ENCODE data around the gene MITF. TPM values are rescaled to one million over a fixed set of nuclear protein-coding genes. Genes with fewer than 3 reads are reported as not detected.

MITF gene
- total RNA-seq, 2 experiments from 2014 or later = not detected

DNA sequence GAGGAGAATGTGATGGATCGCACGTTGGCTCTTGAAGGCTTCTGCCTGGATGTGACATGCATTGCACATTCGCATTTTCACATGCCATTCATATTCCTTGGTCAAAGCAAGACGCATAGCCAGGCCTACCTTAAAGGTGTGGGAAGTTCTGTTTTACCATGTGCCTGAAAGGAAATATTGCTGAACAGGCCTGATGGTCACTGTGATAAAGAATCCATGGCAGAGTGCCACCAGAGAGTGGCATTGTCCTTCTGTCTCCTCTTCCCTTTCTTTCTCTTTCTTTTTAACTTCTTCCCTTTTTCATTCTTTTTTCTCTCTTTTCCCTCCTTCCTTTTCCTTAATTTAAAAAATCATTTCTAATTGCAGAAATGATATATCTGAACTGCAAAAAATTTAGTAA lies 15.9 kb upstream of the MITF start:
- no TSS peak for BruUV-seq (replicated peaks)
- H4K20me1 ChIP-seq (ENCODE audit: insufficient read depth, low read length) = no peaks in the 10 kb centered on the region
- intact Hi-C loops (cut with micrococcal nuclease; ENCODE audit: unreplicated experiment) = no loop called here
- no peaks in the 10 kb centered on the region for H3K36me3 ChIP-seq (ENCODE audit: insufficient read depth, low read length)
- H3K79me2 ChIP-seq (ENCODE audit: insufficient read depth, low read depth, low read length) = no peaks in the 10 kb centered on the region
- no peak for DNase-seq (ENCODE audit: low spot score)
- H3K4me2 ChIP-seq (ENCODE audit: low read length) = no peak overlapping the region
- ChIA-PET POLR2A (no interaction called here), CTCF (ENCODE audit: unreplicated experiment) (no interaction called here)
- no peak for TF ChIP-seq EZH2phosphoT487 (IDR thresholded peaks at IDR 0.05; ENCODE audit: borderline replicate concordance, low read depth, low read length)
- TF ChIP-seq, protein P1, sequence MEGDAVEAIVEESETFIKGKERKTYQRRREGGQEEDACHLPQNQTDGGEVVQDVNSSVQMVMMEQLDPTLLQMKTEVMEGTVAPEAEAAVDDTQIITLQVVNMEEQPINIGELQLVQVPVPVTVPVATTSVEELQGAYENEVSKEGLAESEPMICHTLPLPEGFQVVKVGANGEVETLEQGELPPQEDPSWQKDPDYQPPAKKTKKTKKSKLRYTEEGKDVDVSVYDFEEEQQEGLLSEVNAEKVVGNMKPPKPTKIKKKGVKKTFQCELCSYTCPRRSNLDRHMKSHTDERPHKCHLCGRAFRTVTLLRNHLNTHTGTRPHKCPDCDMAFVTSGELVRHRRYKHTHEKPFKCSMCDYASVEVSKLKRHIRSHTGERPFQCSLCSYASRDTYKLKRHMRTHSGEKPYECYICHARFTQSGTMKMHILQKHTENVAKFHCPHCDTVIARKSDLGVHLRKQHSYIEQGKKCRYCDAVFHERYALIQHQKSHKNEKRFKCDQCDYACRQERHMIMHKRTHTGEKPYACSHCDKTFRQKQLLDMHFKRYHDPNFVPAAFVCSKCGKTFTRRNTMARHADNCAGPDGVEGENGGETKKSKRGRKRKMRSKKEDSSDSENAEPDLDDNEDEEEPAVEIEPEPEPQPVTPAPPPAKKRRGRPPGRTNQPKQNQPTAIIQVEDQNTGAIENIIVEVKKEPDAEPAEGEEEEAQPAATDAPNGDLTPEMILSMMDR (conservative IDR thresholded peaks at IDR 0.05; ENCODE audit: low read length) = no peak
- no peaks in the 10 kb centered on the region for H3K4me1 ChIP-seq (ENCODE audit: insufficient read depth, low read length, poor library complexity, severe bottlenecking)
- no peak overlapping the region for H3K27ac ChIP-seq (ENCODE audit: low read depth, low read length, poor library complexity, severe bottlenecking)
- H2AFZ ChIP-seq (ENCODE audit: low read length) = no peak overlapping the region
- no peak overlapping the region for H3K4me3 ChIP-seq (ENCODE audit: low read depth, low read length, poor library complexity, severe bottlenecking)
- no peaks in the 10 kb centered on the region for H3K9me2 ChIP-seq (ENCODE audit: insufficient read depth, low read length)
- no peaks in the 10 kb centered on the region for H3K9me3 ChIP-seq (ENCODE audit: low read length)

DNA sequence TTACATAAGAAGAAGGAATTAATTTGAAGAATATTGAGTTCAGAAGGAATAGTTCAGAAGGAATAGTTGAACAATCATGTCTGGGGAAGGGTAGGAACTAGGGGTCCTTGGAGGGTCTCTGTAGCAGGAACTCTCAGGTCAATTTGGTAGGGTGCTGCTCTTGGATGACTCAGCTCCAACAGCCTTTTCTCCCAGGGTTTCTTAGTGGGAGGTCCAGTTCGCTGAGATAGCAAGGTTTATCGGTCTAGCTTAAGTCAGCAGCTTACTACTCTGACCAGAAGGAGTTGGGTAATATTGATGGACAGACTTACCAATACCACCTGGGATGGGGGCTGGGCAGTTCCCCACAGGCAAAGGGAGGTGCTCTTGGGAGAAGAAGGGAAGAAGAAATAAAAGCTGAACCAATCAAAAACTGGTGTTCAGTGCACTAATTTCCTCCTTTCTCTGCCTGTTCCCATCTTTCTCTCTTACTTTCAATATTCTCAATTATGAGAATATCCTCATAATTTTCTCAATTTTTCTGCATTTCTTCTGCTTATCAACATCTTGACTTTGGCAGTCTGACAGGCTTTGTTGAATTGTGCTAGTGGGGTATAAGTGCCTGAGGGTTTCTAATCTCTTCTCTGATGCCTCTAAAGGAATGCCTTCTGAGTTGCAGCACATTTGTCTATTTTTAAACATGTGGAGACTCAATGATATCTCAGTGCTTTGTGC lies 14.4 kb upstream of the MITF start:
- no peaks in the 10 kb centered on the region for H3K36me3 ChIP-seq (ENCODE audit: insufficient read depth, low read length)
- H3K27ac ChIP-seq (ENCODE audit: low read depth, low read length, poor library complexity, severe bottlenecking) = no peak overlapping the region
- BruUV-seq (replicated peaks) = no TSS peak
- H3K4me2 ChIP-seq (ENCODE audit: low read length) = no peak overlapping the region
- no peak for DNase-seq (ENCODE audit: low spot score)
- H3K79me2 ChIP-seq (ENCODE audit: insufficient read depth, low read depth, low read length) = no peaks in the 10 kb centered on the region
- H3K9me3 ChIP-seq (ENCODE audit: low read length) = no peaks in the 10 kb centered on the region
- no peaks in the 10 kb centered on the region for H4K20me1 ChIP-seq (ENCODE audit: insufficient read depth, low read length)
- ChIA-PET CTCF (ENCODE audit: unreplicated experiment) (no interaction called here), POLR2A (no interaction called here)
- TF ChIP-seq, protein P1 (conservative IDR thresholded peaks at IDR 0.05; ENCODE audit: low read length) = no peak
- TF ChIP-seq EZH2phosphoT487 (IDR thresholded peaks at IDR 0.05; ENCODE audit: borderline replicate concordance, low read depth, low read length) = no peak
- no peaks in the 10 kb centered on the region for H3K9me2 ChIP-seq (ENCODE audit: insufficient read depth, low read length)
- intact Hi-C loops (cut with micrococcal nuclease; ENCODE audit: unreplicated experiment) = no loop called here
- no peaks in the 10 kb centered on the region for H3K4me1 ChIP-seq (ENCODE audit: insufficient read depth, low read length, poor library complexity, severe bottlenecking)
- H3K4me3 ChIP-seq (ENCODE audit: low read depth, low read length, poor library complexity, severe bottlenecking) = no peak overlapping the region
- H2AFZ ChIP-seq (ENCODE audit: low read length) = no peak overlapping the region

DNA sequence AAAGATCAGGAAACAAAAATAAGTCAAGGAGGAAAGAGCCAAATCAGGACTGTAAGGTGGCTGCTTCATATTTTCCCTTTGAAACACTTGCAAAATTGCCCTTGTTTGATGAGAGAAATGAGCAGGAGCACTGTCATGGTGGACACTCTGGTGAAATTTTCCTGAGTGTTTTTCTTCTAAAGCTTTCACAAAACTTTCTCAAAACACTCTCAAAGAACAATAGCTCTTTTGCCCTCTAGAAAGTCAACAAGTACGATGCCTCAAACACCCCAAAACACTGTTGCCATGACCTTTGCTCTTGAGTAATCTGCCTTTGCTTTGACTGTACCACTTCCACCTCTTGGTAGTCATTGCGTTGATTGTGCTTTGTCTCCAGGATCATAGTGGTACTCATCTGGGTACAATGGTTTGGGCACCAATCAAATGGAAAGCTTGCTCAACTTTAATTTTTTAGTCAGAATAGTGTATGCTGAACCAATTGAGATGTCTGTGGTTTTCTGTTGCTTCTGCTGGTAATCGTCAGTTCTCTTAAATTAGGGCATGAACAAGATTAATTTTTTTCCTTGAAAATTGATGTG lies 13.2 kb upstream of the MITF start:
- Histone ChIP-seq H2AFZ (ENCODE audit: low read length) (no peak overlapping the region), H3K9me3 (ENCODE audit: low read length) (no peaks in the 10 kb centered on the region), H3K4me3 (ENCODE audit: low read depth, low read length, poor library complexity, severe bottlenecking) (no peak overlapping the region), H3K4me2 (ENCODE audit: low read length) (no peak overlapping the region), H3K36me3 (ENCODE audit: insufficient read depth, low read length) (no peaks in the 10 kb centered on the region), H3K4me1 (ENCODE audit: insufficient read depth, low read length, poor library complexity, severe bottlenecking) (no peaks in the 10 kb centered on the region), H3K9me2 (ENCODE audit: insufficient read depth, low read length) (no peaks in the 10 kb centered on the region), H4K20me1 (ENCODE audit: insufficient read depth, low read length) (no peaks in the 10 kb centered on the region), H3K79me2 (ENCODE audit: insufficient read depth, low read depth, low read length) (no peaks in the 10 kb centered on the region), H3K27ac (ENCODE audit: low read depth, low read length, poor library complexity, severe bottlenecking) (no peak overlapping the region)
- TF ChIP-seq, protein P1 (conservative IDR thresholded peaks at IDR 0.05; ENCODE audit: low read length) = no peak
- TF ChIP-seq EZH2phosphoT487 (IDR thresholded peaks at IDR 0.05; ENCODE audit: borderline replicate concordance, low read depth, low read length) = no peak
- POLR2A ChIA-PET = no interaction called here
- no peak for DNase-seq (ENCODE audit: low spot score)
- intact Hi-C loops (cut with micrococcal nuclease; ENCODE audit: unreplicated experiment) = no loop called here
- no TSS peak for BruUV-seq (replicated peaks)
- CTCF ChIA-PET (ENCODE audit: unreplicated experiment) = no interaction called here
